ENCODE results near the gene TUBB8.
"Not testable (repeated sequence)": the region's sequence is repeated elsewhere in the genome, so short reads cannot be mapped to it uniquely, and the experiment has no call there.

TUBB8 gene

DNA sequence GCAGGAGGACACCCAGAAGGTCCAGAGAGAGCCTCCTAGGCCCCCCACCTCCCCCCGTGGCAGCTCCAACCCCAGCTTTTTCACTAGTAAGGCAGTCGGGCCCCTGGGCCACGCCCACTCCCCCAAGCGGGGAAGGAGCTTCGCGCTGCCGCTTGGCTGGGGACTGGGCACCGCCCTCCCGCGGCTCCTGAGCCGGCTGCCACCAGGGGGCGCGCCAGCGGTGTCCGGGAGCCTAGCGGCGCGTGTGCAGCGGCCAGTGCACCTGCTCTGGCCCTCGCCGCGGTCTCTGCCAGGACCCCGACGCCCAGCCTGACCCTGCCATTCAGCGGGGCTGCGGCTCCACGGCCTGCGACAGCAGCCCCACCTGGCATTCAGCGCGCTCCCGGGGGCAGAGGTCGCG lies 37.8 kb downstream of the TUBB8 start:
- not testable (repeated sequence) for H3K4me1 ChIP-seq (ENCODE audit: control insufficient read depth, insufficient read depth, low read length); H3K9ac ChIP-seq (ENCODE audit: low read length); H3K9me3 ChIP-seq (ENCODE audit: control insufficient read depth, low read length); H3K4me3 ChIP-seq (ENCODE audit: low read length); H3K27me3 ChIP-seq (ENCODE audit: control insufficient read depth, insufficient read depth, low read length); H3K36me3 ChIP-seq (ENCODE audit: control insufficient read depth, insufficient read depth, low read length)

DNA sequence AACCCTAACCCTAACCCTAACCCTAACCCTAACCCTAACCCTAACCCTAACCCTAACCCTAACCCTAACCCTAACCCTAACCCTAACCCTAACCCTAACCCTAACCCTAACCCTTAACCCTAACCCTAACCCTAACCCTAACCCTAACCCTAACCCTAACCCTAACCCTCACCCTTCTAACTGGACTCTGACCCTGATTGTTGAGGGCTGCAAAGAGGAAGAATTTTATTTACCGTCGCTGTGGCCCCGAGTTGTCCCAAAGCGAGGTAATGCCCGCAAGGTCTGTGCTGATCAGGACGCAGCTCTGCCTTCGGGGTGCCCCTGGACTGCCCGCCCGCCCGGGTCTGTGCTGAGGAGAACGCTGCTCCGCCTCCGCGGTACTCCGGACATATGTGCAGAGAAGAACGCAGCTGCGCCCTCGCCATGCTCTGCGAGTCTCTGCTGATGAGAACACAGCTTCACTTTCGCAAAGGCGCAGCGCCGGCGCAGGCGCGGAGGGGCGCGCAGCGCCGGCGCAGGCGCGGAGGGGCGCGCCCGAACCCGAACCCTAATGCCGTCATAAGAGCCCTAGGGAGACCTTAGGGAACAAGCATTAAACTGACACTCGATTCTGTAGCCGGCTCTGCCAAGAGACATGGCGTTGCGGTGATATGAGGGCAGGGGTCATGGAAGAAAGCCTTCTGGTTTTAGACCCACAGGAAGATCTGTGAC lies 38.7 kb downstream of the TUBB8 start:
- not testable (repeated sequence) for H3K27me3 ChIP-seq (ENCODE audit: control insufficient read depth, insufficient read depth, low read length); H3K9ac ChIP-seq (ENCODE audit: low read length); H3K4me3 ChIP-seq (ENCODE audit: low read length); H3K36me3 ChIP-seq (ENCODE audit: control insufficient read depth, insufficient read depth, low read length); H3K9me3 ChIP-seq (ENCODE audit: control insufficient read depth, low read length); H3K4me1 ChIP-seq (ENCODE audit: control insufficient read depth, insufficient read depth, low read length)

Data from mucosa of stomach (tissue), 1 donor.